H1 (cell line): Measurements from ENCODE around the gene DUSP10. TPM values are rescaled to one million over a fixed set of nuclear protein-coding genes. Genes with fewer than 3 reads are reported as not detected.

ENCODE experiments used
- CTCF ChIA-PET: fragments of 300-600 bp; sonication (Branson Sonifier 250); formaldehyde crosslinking; loops from one replicate; lab custom pipeline; 2021; ENCODE audit not compliant: partially characterized antibody; lab: Charles Lee
- POLR2A ChIA-PET: fragments of 300-600 bp; sonication (Branson Sonifier 250); formaldehyde crosslinking; loops from one replicate; lab custom pipeline; 2021; ENCODE audit warnings: inconsistent platforms; ENCODE audit not compliant: partially characterized antibody; lab: Charles Lee
- DNase-seq, 2 experiments: peaks; one replicate each; pipeline versions ENCODE4 v3.0.0 to v3.0.0-alpha.2; 2010 to 2022; ENCODE audit warnings: low spot score in 2 of 2, low read depth in 1 of 2, mixed read lengths in 1 of 2
- FAIRE-seq: peaks from 2 replicates; lab custom pipeline; 2011; peaks lifted over from hg19 to GRCh38; lab: Jason Lieb, UNC
- H2AFZ ChIP-seq: 2 replicates; pipeline ENCODE4 v1.8.1; 2012; ENCODE audit warnings: low read length, inconsistent platforms
- H2AK5ac ChIP-seq: 2 replicates; pipeline ENCODE4 v1.6.1; 2013; ENCODE audit warnings: low read depth, low read length
- H2BK120ac ChIP-seq: replicated peaks from 2 replicates; pipeline ENCODE3; 2013; ENCODE audit warnings: low read depth, low read length, inconsistent platforms
- H2BK12ac ChIP-seq: 2 replicates; pipeline ENCODE4 v1.6.1; 2013; ENCODE audit warnings: low read depth, low read length
- H2BK15ac ChIP-seq: 2 replicates; pipeline ENCODE4 v1.6.1; 2013; ENCODE audit warnings: low read length
- H2BK20ac ChIP-seq: 2 replicates; pipeline ENCODE4 v1.6.1; 2013; ENCODE audit warnings: low read length
- H2BK5ac ChIP-seq: 2 replicates; pipeline ENCODE4 v1.6.1; 2013; ENCODE audit warnings: low read depth, low read length
- H3K14ac ChIP-seq: 2 replicates; pipeline ENCODE4 v1.6.1; 2013; ENCODE audit warnings: inconsistent platforms; ENCODE audit not compliant: insufficient read length
- H3K18ac ChIP-seq: 2 replicates; pipeline ENCODE4 v1.6.1; 2013; ENCODE audit warnings: low read length; ENCODE audit errors: extremely low read depth
- H3K23ac ChIP-seq: 2 replicates; pipeline ENCODE4 v1.6.1; 2013; ENCODE audit warnings: inconsistent platforms; ENCODE audit not compliant: insufficient read length
- H3K23me2 ChIP-seq: 2 replicates; pipeline ENCODE4 v1.6.1; 2013; ENCODE audit warnings: low read depth, low read length
- H3K27ac ChIP-seq: 2 replicates; pipeline ENCODE4 v1.6.1; 2011; ENCODE audit warnings: low read depth, low read length, inconsistent platforms
- H3K27me3 ChIP-seq, 4 experiments: replicated peaks in 1 of 4; 1 replicate in 1 of 4; 2 replicates in 3 of 4; pipeline versions ENCODE4 v1.6.1 to v1.8.1; 2011 to 2013; ENCODE audit warnings: low read length in 3 of 4, mild to moderate bottlenecking in 3 of 4, inconsistent platforms in 2 of 4, mixed read lengths in 2 of 4, moderate library complexity in 1 of 4; ENCODE audit not compliant: control insufficient read depth in 3 of 4, insufficient read depth in 3 of 4; ENCODE audit errors: extremely low read depth in 1 of 4
- H3K36me3 ChIP-seq, 4 experiments: 2 replicates each; pipeline versions ENCODE4 v1.6.1 to v1.8.1; 2011 to 2013; ENCODE audit warnings: mild to moderate bottlenecking in 4 of 4, low read length in 3 of 4, moderate library complexity in 2 of 4, control low read depth in 1 of 4, inconsistent platforms in 1 of 4; ENCODE audit not compliant: insufficient read depth in 4 of 4, control insufficient read depth in 2 of 4
- H3K4ac ChIP-seq: replicated peaks from 2 replicates; pipeline ENCODE3; 2013; ENCODE audit warnings: low read length, low read depth, mixed read lengths, inconsistent platforms; ENCODE audit not compliant: insufficient read length
- H3K4me1 ChIP-seq, 4 experiments: replicated peaks in 1 of 4; 1 replicate in 1 of 4; 2 replicates in 3 of 4; pipeline versions ENCODE4 v1.6.1 to v1.8.1; 2011 to 2013; ENCODE audit warnings: low read length in 3 of 4, inconsistent platforms in 2 of 4, mixed read lengths in 1 of 4; ENCODE audit not compliant: insufficient read depth in 4 of 4, control insufficient read depth in 3 of 4
- H3K4me2 ChIP-seq, 2 experiments: 2 replicates each; pipeline versions ENCODE4 v1.6.1 to v1.8.1; 2011 to 2013; ENCODE audit warnings: low read depth in 2 of 2, low read length in 2 of 2, control low read depth in 1 of 2, inconsistent platforms in 1 of 2, mild to moderate bottlenecking in 1 of 2; ENCODE audit not compliant: insufficient read depth in 1 of 2
- H3K4me3 ChIP-seq, 4 experiments: fragments of 200-600, 300-600 bp in 1 of 4; sonication (generic), shearing (Covaris generic), sonication (Bioruptor Twin) in 1 of 4; 2 replicates each; pipeline versions ENCODE4 v1.5.1 to v1.8.1; 2011 to 2016; ENCODE audit warnings: low read length in 4 of 4, low read depth in 3 of 4, control low read depth in 2 of 4, inconsistent platforms in 2 of 4, mild to moderate bottlenecking in 2 of 4, mixed read lengths in 1 of 4, moderate library complexity in 1 of 4; ENCODE audit not compliant: insufficient read depth in 2 of 4; ENCODE audit errors: extremely low read depth in 1 of 4
- H3K56ac ChIP-seq: replicated peaks from 2 replicates; pipeline ENCODE3; 2013; ENCODE audit warnings: low read depth, mild to moderate bottlenecking, mixed read lengths, low read length, inconsistent platforms; ENCODE audit not compliant: insufficient read length
- H3K79me1 ChIP-seq: 2 replicates; pipeline ENCODE4 v1.6.1; 2013; ENCODE audit warnings: low read depth, low read length, control low read depth
- H3K79me2 ChIP-seq, 2 experiments: 2 replicates each; pipeline versions ENCODE4 v1.6.1 to v1.8.1; 2012 to 2013; ENCODE audit warnings: low read length in 2 of 2, mild to moderate bottlenecking in 2 of 2, inconsistent platforms in 1 of 2; ENCODE audit not compliant: insufficient read depth in 2 of 2, control insufficient read depth in 1 of 2
- H3K9ac ChIP-seq, 4 experiments: replicated peaks in 1 of 4; 1 replicate in 1 of 4; 2 replicates in 3 of 4; pipeline versions ENCODE4 v1.6.1 to v1.8.1; 2011 to 2013; ENCODE audit warnings: low read depth in 3 of 4, low read length in 3 of 4, control low read depth in 2 of 4, mild to moderate bottlenecking in 2 of 4, moderate library complexity in 2 of 4, inconsistent platforms in 1 of 4; ENCODE audit errors: extremely low read depth in 1 of 4
- H3K9me3 ChIP-seq, 2 experiments: 2 replicates each; pipeline versions ENCODE4 v1.6.1 to v1.8.1; 2012 to 2013; ENCODE audit warnings: mild to moderate bottlenecking in 2 of 2, moderate library complexity in 2 of 2, control low read depth in 1 of 2, inconsistent platforms in 1 of 2, low read depth in 1 of 2, low read length in 1 of 2, mixed read lengths in 1 of 2; ENCODE audit not compliant: insufficient read depth in 2 of 2
- H4K20me1 ChIP-seq, 2 experiments: replicated peaks in 1 of 2; 2 replicates each; pipeline versions ENCODE3 to v1.8.1; 2011 to 2013; ENCODE audit warnings: inconsistent platforms in 2 of 2, low read length in 2 of 2, mild to moderate bottlenecking in 1 of 2; ENCODE audit not compliant: insufficient read depth in 2 of 2, control insufficient read depth in 1 of 2
- H4K5ac ChIP-seq: 2 replicates; pipeline ENCODE4 v1.6.1; 2013; ENCODE audit warnings: low read length, low read depth, mixed read lengths, inconsistent platforms; ENCODE audit not compliant: insufficient read length
- H4K8ac ChIP-seq: 2 replicates; pipeline ENCODE4 v1.8.0; 2013; ENCODE audit warnings: mild to moderate bottlenecking, moderate library complexity, low read length, inconsistent platforms; ENCODE audit not compliant: insufficient read depth; ENCODE audit errors: extremely low read depth
- H4K91ac ChIP-seq: replicated peaks from 2 replicates; pipeline ENCODE3; 2013; ENCODE audit warnings: low read length, mixed read lengths, inconsistent platforms; ENCODE audit not compliant: insufficient read length
- EP300 ChIP-seq, 2 experiments: IDR thresholded peaks; 1 replicate in 1 of 2; 2 replicates in 1 of 2; pipeline ENCODE4 v1.6.1; 2011 to 2012; ENCODE audit warnings: low read depth in 2 of 2, low read length in 2 of 2, mild to moderate bottlenecking in 2 of 2, borderline replicate concordance in 1 of 2, inconsistent platforms in 1 of 2, moderate library complexity in 1 of 2
- KDM5A ChIP-seq: fragments of 200-600 bp; IDR thresholded peaks from 2 replicates; pipeline ENCODE4 v1.7.1; 2012; ENCODE audit warnings: mild to moderate bottlenecking, low read length, inconsistent platforms, mixed read lengths
- SAP30 ChIP-seq: fragments of 300-600 bp; sonication (generic); IDR thresholded peaks from 2 replicates; pipeline ENCODE4 v1.7.1; 2012; ENCODE audit warnings: low read length, moderate library complexity, mild to moderate bottlenecking, inconsistent platforms; ENCODE audit not compliant: insufficient read depth, insufficient replicate concordance
- TAF7 ChIP-seq: optimal IDR thresholded peaks from 2 replicates; pipeline ENCODE3; 2011; ENCODE audit warnings: low read depth, mild to moderate bottlenecking, inconsistent platforms, low read length, moderate library complexity, borderline replicate concordance
- WGBS, 2 experiments: shearing (Covaris generic) in 1 of 2; methylation state at CpG; one replicate each; pipeline versions ENCODE4 v1.1.6 to v1.1.7; 2013 to 2015; ENCODE audit warnings: low lambda C conversion rate in 2 of 2, mixed read lengths in 2 of 2, inconsistent platforms in 1 of 2, low coverage in 1 of 2, missing lambda C conversion rate in 1 of 2; ENCODE audit not compliant: insufficient replicate concordance in 2 of 2, insufficient coverage in 1 of 2, insufficient read length in 1 of 2; ENCODE audit errors: extremely low coverage in 1 of 2, missing lambda C conversion rate in 1 of 2; 5-methylcytosine and 5-hydroxymethylcytosine counted together
- polyA plus RNA-seq, 7 experiments: library from polyadenylated mRNA; depleted of rRNA in 3 of 7; stranded (reverse) in 5 of 7; unstranded in 2 of 7; fragments of >200 nt in 5 of 7; fragments of 200-250 nt in 2 of 7; gene quantifications; 1 replicate in 5 of 7; 2 replicates in 1 of 7; 4 replicates in 1 of 7; pipeline versions ENCODE4 v1.2.1 to v1.2.3, GENCODE V29; 2011 to 2013; ENCODE audit warnings: missing spikeins in 2 of 7, mixed read lengths in 2 of 7
- total RNA-seq: library from RNA; stranded (reverse); fragmentation: NEBNext Ultra II Directional; extraction: Animal tissue kit (Norgen Biotek cat#: 25700); gene quantifications from 2 replicates; pipeline ENCODE4 v1.2.1, GENCODE V29; 2021

Gene DUSP10
- total and polyA plus RNA-seq, 2 of the 8 experiments (the other 6 are each of a cell fraction or from before 2014, with no cell fraction given): 1.2 TPM

- FAIRE-seq: no peak
- ChIA-PET CTCF (interaction anchor here (1.2 to 2.4 kb wide), 3 partner anchors 10 to 531 kb away, joined by 3 to 8 read pairs (median 5); no protein-coding TSS in a partner anchor), POLR2A (interaction anchor here (0.6 to 0.7 kb wide), 2 partner anchors 26 to 46 kb away, joined by 3 read pairs; no protein-coding TSS in a partner anchor)
- H3K4me3 ChIP-seq: no peak overlapping the region
- H3K79me2 ChIP-seq: no peaks in the 10 kb centered on the region
- no peaks in the 10 kb centered on the region for H3K4me1 ChIP-seq
- H2AK5ac ChIP-seq: no peak overlapping the region
- H3K56ac ChIP-seq: no peak overlapping the region
- no peaks in the 10 kb centered on the region for H3K27me3 ChIP-seq
- H3K9me3 ChIP-seq: no peaks in the 10 kb centered on the region
- no peak overlapping the region for H2BK20ac ChIP-seq
- H3K27ac ChIP-seq: no peak overlapping the region
- peaks cover 0 to 2% (median 0%) of the 10 kb centered on the region in 4 experiments; a peak in 1 of 8 replicates for H3K36me3 ChIP-seq
- H2BK120ac ChIP-seq: no peak overlapping the region
- no peak overlapping the region for H2BK5ac ChIP-seq
- no peak overlapping the region for H4K91ac ChIP-seq
- H3K23ac ChIP-seq: no peak overlapping the region
- DNase-seq: no peak
- H3K4me2 ChIP-seq: no peak overlapping the region
- no peak overlapping the region for H2BK15ac ChIP-seq
- H3K9ac ChIP-seq: no peak overlapping the region
- H3K14ac ChIP-seq: no peak overlapping the region
- 89% methylated on average over 4 of the region's 4 CpGs; no CpG with 5 or more reads in 1 of the 2 experiments for WGBS, 2 experiments
- no peak overlapping the region for H3K4ac ChIP-seq
- H3K23me2 ChIP-seq: no peaks in the 10 kb centered on the region
- no peaks in the 10 kb centered on the region for H4K20me1 ChIP-seq
- no peak overlapping the region for H2BK12ac ChIP-seq
- no peak for TF ChIP-seq KDM5A
- no peak for TF ChIP-seq TAF7
- TF ChIP-seq SAP30: no peak
- no peak for TF ChIP-seq EP300 (IDR thresholded peaks at IDR 0.05; ENCODE audit: borderline replicate concordance in 1 of 2, low read depth in 2 of 2, low read length in 2 of 2)
- TF ChIP-seq, all 59 proteins: peak for 0
- Histone ChIP-seq H4K5ac (no peak overlapping the region), H3K79me1 (no peaks in the 10 kb centered on the region), H3K18ac (no peak overlapping the region), H4K8ac (no peak overlapping the region), H2AFZ (no peak overlapping the region)
Measured at GRCh38 chr1:221698579-221699349, 43.1 kb downstream of the DUSP10 start.
